DND-41 (cell line): ENCODE data around the gene TPM4.

Experiments
- ATAC-seq: fragments of 200-7000 bp; cut with Tn5 transposase; 3 replicates; pipeline ENCODE4 v1.9.1; 2021; ENCODE audit warnings: low read depth; ENCODE audit not compliant: insufficient read depth
- DNase-seq: peaks from one replicate; pipeline ENCODE4 v3.0.0-alpha.2; 2020
- H2AFZ ChIP-seq: 2 replicates; pipeline ENCODE4 v1.6.0; 2012; ENCODE audit warnings: low read depth, low read length
- H3K27ac ChIP-seq: 2 replicates; pipeline ENCODE4 v1.5.1; 2012; ENCODE audit warnings: low read length, inconsistent platforms
- H3K27me3 ChIP-seq: fragments of 200-600 bp; sonication (generic); 2 replicates; pipeline ENCODE4 v1.6.0; 2012; ENCODE audit warnings: low read length, mild to moderate bottlenecking, inconsistent platforms; ENCODE audit not compliant: insufficient read depth, poor library complexity
- H3K36me3 ChIP-seq: 2 replicates; pipeline ENCODE4 v1.5.1; 2012; ENCODE audit warnings: low read length, inconsistent platforms; ENCODE audit not compliant: insufficient read depth
- H3K4me1 ChIP-seq: 2 replicates; pipeline ENCODE4 v1.5.1; 2012; ENCODE audit warnings: mild to moderate bottlenecking, low read length; ENCODE audit not compliant: insufficient read depth
- H3K4me2 ChIP-seq: 2 replicates; pipeline ENCODE4 v1.6.0; 2012; ENCODE audit warnings: mild to moderate bottlenecking, moderate library complexity, low read length, inconsistent platforms; ENCODE audit not compliant: insufficient read depth
- H3K4me3 ChIP-seq, 2 experiments: fragments of 200-600 bp in 1 of 2; shearing (Covaris generic) in 1 of 2; 2 replicates each; pipeline ENCODE4 v1.5.1; 2012 to 2016; ENCODE audit warnings: inconsistent platforms in 2 of 2, low read length in 2 of 2, mild to moderate bottlenecking in 2 of 2, low read depth in 1 of 2, moderate library complexity in 1 of 2
- H3K79me2 ChIP-seq: 2 replicates; pipeline ENCODE4 v1.6.0; 2012; ENCODE audit warnings: low read length, inconsistent platforms; ENCODE audit not compliant: insufficient read depth
- H3K9ac ChIP-seq: 2 replicates; pipeline ENCODE4 v1.6.0; 2012; ENCODE audit warnings: low read depth, mild to moderate bottlenecking, inconsistent platforms, low read length, moderate library complexity
- H3K9me3 ChIP-seq: 2 replicates; pipeline ENCODE4 v1.5.1; 2012; ENCODE audit warnings: low read length, moderate library complexity, mild to moderate bottlenecking, inconsistent platforms; ENCODE audit not compliant: insufficient read depth, severe bottlenecking
- H4K20me1 ChIP-seq: 2 replicates; pipeline ENCODE4 v1.6.0; 2012; ENCODE audit warnings: low read length; ENCODE audit not compliant: insufficient read depth
- CTCF ChIP-seq: IDR thresholded peaks from 2 replicates; pipeline ENCODE4 v1.5.1; 2012; ENCODE audit warnings: borderline replicate concordance, low read length, moderate library complexity, mild to moderate bottlenecking; ENCODE audit not compliant: poor library complexity, severe bottlenecking; ENCODE audit errors: extremely low read depth
- EZH2 ChIP-seq: IDR thresholded peaks from 3 replicates; pipeline ENCODE4 v1.6.1; 2012; ENCODE audit warnings: borderline replicate concordance, low read depth, mild to moderate bottlenecking, moderate library complexity, low read length, inconsistent platforms; ENCODE audit not compliant: severe bottlenecking

Gene TPM4

GRCh38 chr19:16071072-16071691, 5.1 kb upstream of the TPM4 start:
- no peak overlapping the region for H2AFZ ChIP-seq
- no peak overlapping the region for H3K27ac ChIP-seq
- TF ChIP-seq CTCF = no peak
- TF ChIP-seq EZH2 = no peak
- no peak overlapping the region for H3K9ac ChIP-seq
- no peak overlapping the region for H3K4me3 ChIP-seq
- no peaks in the 10 kb centered on the region for H3K27me3 ChIP-seq
- no peaks in the 10 kb centered on the region for H3K79me2 ChIP-seq
- no peaks in the 10 kb centered on the region for H3K9me3 ChIP-seq
- no peak overlapping the region for H3K4me2 ChIP-seq
- peaks cover 7% of the 10 kb centered on the region for H3K4me1 ChIP-seq
- H3K36me3 ChIP-seq = no peaks in the 10 kb centered on the region
- H4K20me1 ChIP-seq = peaks cover 4% of the 10 kb centered on the region; the same call in 1 of the 2 replicates
- DNase-seq (no peak), ATAC-seq (no peak)

- H3K36me3 ChIP-seq = peaks cover 4% of the 10 kb centered on the region; the same call in 1 of the 2 replicates
- DNase-seq (no peak), ATAC-seq (no peak)
- H3K79me2 ChIP-seq = peaks cover 17% of the 10 kb centered on the region
- no peak for TF ChIP-seq EZH2
- TF ChIP-seq CTCF = no peak
- H4K20me1 ChIP-seq = peaks cover 4% of the 10 kb centered on the region; the same call in 1 of the 2 replicates
- no peaks in the 10 kb centered on the region for H3K9me3 ChIP-seq
- no peak overlapping the region for H3K9ac ChIP-seq
- H3K27ac ChIP-seq = no peak overlapping the region
- H3K4me2 ChIP-seq = no peak overlapping the region
- no peak overlapping the region for H2AFZ ChIP-seq
- peaks cover 19% of the 10 kb centered on the region for H3K4me1 ChIP-seq
- no peaks in the 10 kb centered on the region for H3K27me3 ChIP-seq
- no peak overlapping the region for H3K4me3 ChIP-seq
Observed at GRCh38 chr19:16073481-16073880, 2.8 kb upstream of the TPM4 start.

GRCh38 chr19:16073988-16074387, 2.3 kb upstream of the TPM4 start:
- H3K79me2 ChIP-seq = peaks cover 19% of the 10 kb centered on the region
- peaks cover 4% of the 10 kb centered on the region for H4K20me1 ChIP-seq
- TF ChIP-seq CTCF (no peak), EZH2 (no peak)
- DNase-seq (no peak), ATAC-seq (no peak)
- H2AFZ ChIP-seq = no peak overlapping the region
- H3K36me3 ChIP-seq = peaks cover 4% of the 10 kb centered on the region; the same call in 1 of the 2 replicates
- H3K9me3 ChIP-seq = no peaks in the 10 kb centered on the region
- no peak overlapping the region for H3K9ac ChIP-seq
- H3K4me2 ChIP-seq = no peak overlapping the region
- no peak overlapping the region for H3K27ac ChIP-seq
- no peak overlapping the region for H3K4me3 ChIP-seq
- peaks cover 22% of the 10 kb centered on the region for H3K4me1 ChIP-seq
- no peaks in the 10 kb centered on the region for H3K27me3 ChIP-seq
